LHCN-M2 (cell line): ENCODE data around the gene CA10. TPM values are rescaled to one million over a fixed set of nuclear protein-coding genes. Genes with fewer than 3 reads are reported as not detected.

Experiments
- DNase-seq: peaks from one replicate; pipeline ENCODE4 v3.0.0-alpha.2; 2012; ENCODE audit warnings: low read depth
- total RNA-seq: library from RNA; depleted of rRNA; stranded (reverse); fragments of >200 nt; gene quantifications from 2 replicates; pipeline ENCODE4 v1.2.3, GENCODE V29; 2014

CA10 gene
- total RNA-seq, 1 experiment from 2014 or later: not detected

- no peak for DNase-seq
These were observed 338.9 kb downstream of the CA10 start for GRCh38 chr17:51819341-51820219.

GRCh38 chr17:51818777-51819176 lies 339.7 kb downstream of the CA10 start:
- no peak for DNase-seq

GRCh38 chr17:51817955-51818354 lies 340.6 kb downstream of the CA10 start:
- no peak for DNase-seq

- DNase-seq: no peak
These were observed 341.4 kb downstream of the CA10 start for GRCh38 chr17:51817117-51817516.

GRCh38 chr17:51815097-51815496 lies 343.4 kb downstream of the CA10 start:
- DNase-seq: no peak

- DNase-seq: no peak
These were observed 344.0 kb downstream of the CA10 start for GRCh38 chr17:51814521-51814920.

GRCh38 chr17:51813784-51814174 lies 344.7 kb downstream of the CA10 start:
- DNase-seq: no peak

- DNase-seq: no peak
These were observed 345.3 kb downstream of the CA10 start for GRCh38 chr17:51813140-51813783.

GRCh38 chr17:51807460-51807859 lies 351.1 kb downstream of the CA10 start:
- no peak for DNase-seq

GRCh38 chr17:51805765-51806164 lies 352.7 kb downstream of the CA10 start:
- no peak for DNase-seq

- DNase-seq: no peak
These were observed 353.3 kb downstream of the CA10 start for GRCh38 chr17:51805185-51805584.

- DNase-seq: no peak
These were observed 355.4 kb downstream of the CA10 start for GRCh38 chr17:51803161-51803560.

- DNase-seq: no peak
These were observed 356.0 kb downstream of the CA10 start for GRCh38 chr17:51802544-51802943.

- DNase-seq: no peak
These were observed 356.9 kb downstream of the CA10 start for GRCh38 chr17:51801626-51802025.

GRCh38 chr17:51799981-51800380 lies 358.5 kb downstream of the CA10 start:
- DNase-seq: no peak

- DNase-seq: no peak
These were observed 359.3 kb downstream of the CA10 start for GRCh38 chr17:51799240-51799639.

- no peak for DNase-seq
These were observed 361.4 kb downstream of the CA10 start for GRCh38 chr17:51797150-51797549.

GRCh38 chr17:51796026-51796425 lies 362.5 kb downstream of the CA10 start:
- no peak for DNase-seq

- no peak for DNase-seq
These were observed 363.1 kb downstream of the CA10 start for GRCh38 chr17:51795401-51795800.

- DNase-seq: no peak
These were observed 364.0 kb downstream of the CA10 start for GRCh38 chr17:51794466-51794865.

- DNase-seq: no peak
These were observed 364.8 kb downstream of the CA10 start for GRCh38 chr17:51793686-51794085.

GRCh38 chr17:51778842-51779241 lies 379.7 kb downstream of the CA10 start:
- DNase-seq: no peak
